GM18519 (cell line): ENCODE measurements around the gene ST8SIA6.
"Not testable (repeated sequence)": the region's sequence is repeated elsewhere in the genome, so short reads cannot be mapped to it uniquely, and the experiment has no call there.

Experiments used
- ATAC-seq: cut with Tn5 transposase; IDR thresholded peaks from one replicate; pipeline ENCODE4 v1.9.1; 2021; ENCODE audit warnings: mild to moderate bottlenecking, moderate library complexity; ENCODE audit not compliant: unreplicated experiment, low FRiP score

ST8SIA6 gene

DNA sequence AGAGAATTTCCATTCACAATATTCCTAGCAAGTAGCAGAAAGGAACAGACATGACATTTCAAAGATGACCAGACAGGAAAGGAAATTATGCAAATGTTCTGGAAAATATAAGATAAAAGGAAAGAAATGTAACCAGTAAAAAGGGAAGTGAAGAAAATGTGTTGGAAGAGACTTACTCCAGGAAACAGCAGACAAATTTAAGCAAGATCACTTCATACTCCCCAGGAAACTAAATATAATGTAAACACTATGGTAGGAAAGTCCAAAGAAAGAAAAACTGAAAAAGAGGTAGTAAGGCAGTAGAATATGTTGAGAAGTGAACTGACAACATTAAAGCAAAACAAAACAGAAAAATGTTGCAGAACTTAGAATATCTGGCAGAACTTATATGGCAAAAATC, 6.4 kb upstream of the ST8SIA6 start:
- no peak for ATAC-seq

DNA sequence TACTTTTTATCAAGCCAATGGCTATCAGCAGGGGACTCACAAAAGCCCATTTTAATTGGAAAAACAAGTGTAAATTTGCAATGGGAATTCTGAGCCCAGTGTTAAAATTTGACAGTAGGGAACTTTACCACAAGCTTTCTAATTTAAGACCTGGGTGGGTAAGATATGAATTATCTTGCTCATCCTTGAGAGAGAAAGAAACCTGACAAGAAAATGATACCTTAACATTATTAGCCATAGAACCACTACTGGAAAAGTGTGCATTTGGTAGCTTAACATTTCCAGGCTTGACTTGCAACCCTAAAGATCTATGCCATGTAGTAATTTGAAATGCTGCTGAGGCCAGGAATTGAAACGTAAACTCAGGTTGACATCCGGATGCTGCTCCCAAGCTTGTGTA, 2.7 kb upstream of the ST8SIA6 start:
- ATAC-seq, result no peak

GRCh38 chr10:17456032-17456548, 1.7 kb upstream of the ST8SIA6 start:
- no peak for ATAC-seq

DNA sequence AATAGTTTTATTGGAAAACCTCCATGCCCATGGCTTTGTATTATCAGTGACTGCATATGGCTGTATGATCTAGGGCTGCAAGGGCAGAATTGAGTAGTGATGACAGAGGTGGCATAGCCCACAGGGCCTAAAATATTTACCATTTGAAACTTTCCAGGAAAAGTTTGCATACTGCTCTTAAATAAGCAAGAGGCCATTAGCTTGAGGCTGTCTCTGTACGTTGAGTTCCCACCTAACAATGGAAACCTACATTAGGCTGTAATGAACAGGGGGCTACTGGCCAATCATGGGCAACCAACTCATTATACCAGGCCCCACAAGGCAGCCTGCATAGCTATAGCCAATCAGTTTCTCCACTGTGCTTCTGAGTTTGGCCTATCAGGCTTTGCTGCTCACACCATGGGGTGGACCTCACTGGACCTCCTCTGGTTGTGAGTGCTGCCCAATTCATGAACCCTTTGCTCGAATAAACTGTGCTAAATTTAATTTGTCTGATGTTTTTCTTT, 673 bp upstream of the ST8SIA6 start:
- ATAC-seq, result no peak

GRCh38 chr10:17453373-17454091, 863 bp downstream of the ST8SIA6 start:
- peak; percentile 13 for ATAC-seq

DNA sequence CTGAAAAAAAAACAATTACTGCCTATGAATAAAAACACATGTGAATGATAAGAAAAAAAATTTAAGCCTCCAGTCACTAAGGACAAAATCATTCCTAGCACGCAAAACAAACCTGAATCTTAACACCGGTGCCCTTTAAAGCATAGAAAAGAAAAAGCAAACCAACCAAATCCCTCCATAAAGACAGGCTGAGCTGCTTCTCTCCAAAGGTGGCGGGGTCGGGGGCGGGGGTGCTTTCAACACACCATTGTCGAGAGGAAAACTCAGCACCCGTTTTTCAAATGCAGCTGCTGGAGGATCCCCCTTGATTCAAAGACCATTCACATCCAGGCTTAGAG, 1.4 kb downstream of the ST8SIA6 start:
- ATAC-seq, result no peak

DNA sequence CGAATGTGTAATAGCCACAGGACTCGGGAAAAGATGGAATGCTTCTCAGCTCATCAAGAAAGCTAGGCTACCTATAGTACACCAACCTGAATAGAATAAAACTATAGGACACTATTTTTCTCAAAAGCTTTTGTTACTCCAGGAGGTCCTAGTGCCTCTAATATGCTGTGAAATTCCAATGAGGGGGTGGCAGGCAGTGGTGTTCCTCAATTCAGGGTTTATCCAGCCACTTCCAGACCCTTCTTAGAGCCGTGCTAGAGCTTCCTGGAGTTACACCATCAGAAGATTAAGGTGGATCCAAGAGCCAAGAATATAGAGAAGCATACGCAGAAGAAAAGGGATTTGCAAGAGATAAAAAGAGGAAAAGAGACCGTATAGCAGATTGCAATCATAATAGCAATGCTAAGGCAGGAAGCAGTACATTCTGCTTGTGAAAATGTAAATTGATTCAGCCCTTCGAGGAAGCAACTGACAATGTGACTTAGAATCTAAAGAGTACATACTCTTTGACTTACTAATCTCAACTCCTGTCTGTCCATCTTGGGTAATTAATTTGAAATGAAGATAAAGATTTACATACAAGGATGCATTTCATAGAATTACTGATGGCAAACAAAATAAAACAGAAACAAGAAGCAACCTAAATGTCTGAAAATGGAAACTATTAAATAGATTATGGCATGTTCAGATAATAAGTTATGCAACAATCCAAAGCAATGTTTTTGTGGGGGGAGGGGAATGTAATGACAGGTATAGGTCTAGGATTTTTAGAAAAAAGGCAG, 2.1 kb downstream of the ST8SIA6 start:
- no peak for ATAC-seq

DNA sequence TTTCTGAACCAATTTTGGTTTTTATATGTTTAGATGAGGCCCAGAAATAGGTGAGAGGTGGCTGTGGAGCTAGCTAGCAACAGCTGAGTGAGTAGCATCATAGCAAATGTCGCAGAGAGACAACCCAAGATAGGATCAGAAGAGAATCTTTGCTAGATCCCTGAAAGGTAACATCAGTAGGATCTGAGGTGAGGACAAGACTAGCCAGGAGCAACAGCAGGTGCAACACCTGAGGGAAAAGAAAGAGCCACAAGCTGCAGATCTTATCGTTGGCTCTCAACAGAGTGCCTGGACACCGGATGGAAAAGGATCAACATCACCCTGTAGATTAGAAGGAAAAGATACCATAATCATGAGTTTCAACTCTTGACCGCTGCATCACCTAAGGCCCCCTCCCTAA, 4.4 kb downstream of the ST8SIA6 start:
- no peak for ATAC-seq

GRCh38 chr10:17445400-17445998, 8.9 kb downstream of the ST8SIA6 start:
- ATAC-seq, result no peak

DNA sequence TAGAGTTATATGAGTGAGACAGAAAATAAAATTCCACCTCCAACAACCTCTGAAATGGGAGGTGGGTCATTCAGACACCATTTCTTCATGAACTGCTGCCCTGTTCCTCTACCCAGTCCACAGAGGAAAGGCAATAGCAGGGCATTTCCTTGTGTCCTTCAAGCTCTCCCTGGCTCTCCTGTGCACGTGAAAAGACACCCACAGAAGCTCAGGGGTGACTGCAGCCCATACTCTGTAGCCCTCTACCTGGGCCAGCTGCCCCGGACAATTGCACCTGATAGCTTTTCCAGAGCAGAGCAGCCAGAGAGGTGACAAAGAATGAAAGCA, 10.0 kb downstream of the ST8SIA6 start:
- ATAC-seq, result no peak

DNA sequence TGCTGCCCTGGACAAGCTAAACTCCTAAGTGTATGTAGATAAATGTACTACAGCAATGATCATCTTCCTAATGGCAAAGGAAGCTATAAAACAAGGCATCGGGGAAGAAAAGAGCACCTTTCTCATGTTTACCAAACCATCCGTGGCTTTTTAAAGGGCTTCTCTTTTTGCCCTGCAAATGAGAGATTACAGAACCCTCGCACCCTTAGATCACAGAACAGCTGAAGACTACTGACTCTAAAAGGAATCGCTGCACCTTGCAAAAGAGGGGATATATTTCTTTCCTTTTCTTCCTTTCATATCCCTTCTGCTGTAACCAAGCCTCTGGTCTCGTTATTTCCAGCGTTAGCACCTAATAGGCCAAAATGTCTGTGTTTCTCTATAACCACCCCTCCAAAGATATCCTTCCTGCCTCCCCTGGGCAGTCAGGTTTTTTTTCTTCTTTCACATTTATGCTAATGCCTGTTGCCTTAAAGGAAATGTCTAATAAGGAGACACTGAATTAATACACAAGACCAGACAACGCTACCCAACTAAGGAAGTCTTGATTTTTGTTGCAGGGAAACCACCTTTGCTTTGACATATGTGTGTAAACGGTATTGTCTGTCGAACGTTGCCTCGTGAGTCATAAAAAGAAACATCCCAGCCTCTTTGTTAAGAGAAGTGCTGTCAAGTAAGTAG, 10.5 kb downstream of the ST8SIA6 start:
- ATAC-seq, result peak; percentile 98

GRCh38 chr10:17438583-17438982, 15.8 kb downstream of the ST8SIA6 start:
- no peak for ATAC-seq

DNA sequence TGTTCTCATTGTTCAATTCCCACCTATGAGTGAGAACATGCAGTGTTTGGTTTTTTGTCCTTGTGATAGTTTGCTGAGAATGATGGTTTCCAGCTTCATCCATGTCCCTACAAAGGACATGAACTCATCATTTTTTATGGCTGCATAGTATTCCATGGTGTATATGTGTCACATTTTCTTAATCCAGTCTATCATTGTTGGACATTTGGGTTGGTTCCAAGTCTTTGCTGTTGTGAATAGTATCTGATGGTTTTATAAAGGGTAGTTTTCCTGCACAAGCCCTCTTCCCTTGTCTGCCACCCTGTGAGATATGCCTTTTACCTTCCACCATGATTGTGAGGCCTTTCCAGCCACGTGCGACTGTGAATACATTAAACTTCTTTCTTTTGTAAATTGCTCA, 17.8 kb downstream of the ST8SIA6 start:
- ATAC-seq, result not testable (repeated sequence)

DNA sequence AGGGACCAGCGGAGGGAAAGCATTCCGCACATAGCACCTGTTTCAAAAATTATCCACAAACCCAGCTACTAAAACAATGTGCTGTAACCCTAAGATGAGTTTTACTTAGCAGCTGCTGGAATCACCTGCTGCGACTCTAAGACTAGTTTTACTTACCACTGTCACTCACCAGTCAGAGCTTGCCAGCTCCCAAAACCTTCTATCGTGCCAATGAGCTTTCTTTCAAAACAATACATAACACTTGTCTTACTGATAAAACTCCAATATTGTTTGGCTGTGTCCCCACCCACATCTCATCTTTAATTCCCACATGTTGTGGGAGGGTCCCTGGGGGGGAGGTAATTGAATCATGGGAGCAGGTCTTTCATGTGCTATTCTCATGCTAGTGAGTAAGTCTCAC, 18.4 kb downstream of the ST8SIA6 start:
- no peak for ATAC-seq

GRCh38 chr10:17435187-17435586, 19.2 kb downstream of the ST8SIA6 start:
- no peak for ATAC-seq

- ATAC-seq, result no peak
Measured at GRCh38 chr10:17432723-17433122, 21.7 kb downstream of the ST8SIA6 start.

DNA sequence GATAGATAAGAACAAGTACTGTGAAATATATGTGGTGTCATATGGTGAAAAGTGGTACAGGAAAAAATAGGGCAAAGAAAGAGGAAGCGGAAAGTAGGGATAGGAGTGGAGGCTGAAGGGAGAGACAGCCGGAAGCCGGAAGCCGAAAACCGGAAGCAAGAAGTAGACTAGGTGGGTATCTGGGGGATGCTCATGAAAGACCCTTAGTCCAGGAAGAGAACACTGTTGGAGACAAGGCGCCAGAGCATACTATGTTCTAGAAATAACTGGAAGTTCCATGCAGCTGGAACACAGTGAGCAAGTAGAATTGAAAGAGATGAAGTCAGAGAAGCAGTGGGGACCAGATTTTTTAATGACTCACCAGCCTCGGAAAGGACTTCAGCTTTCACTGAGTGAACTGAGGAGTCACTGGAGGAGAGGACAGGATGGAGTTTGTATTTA, 22.5 kb downstream of the ST8SIA6 start:
- no peak for ATAC-seq

DNA sequence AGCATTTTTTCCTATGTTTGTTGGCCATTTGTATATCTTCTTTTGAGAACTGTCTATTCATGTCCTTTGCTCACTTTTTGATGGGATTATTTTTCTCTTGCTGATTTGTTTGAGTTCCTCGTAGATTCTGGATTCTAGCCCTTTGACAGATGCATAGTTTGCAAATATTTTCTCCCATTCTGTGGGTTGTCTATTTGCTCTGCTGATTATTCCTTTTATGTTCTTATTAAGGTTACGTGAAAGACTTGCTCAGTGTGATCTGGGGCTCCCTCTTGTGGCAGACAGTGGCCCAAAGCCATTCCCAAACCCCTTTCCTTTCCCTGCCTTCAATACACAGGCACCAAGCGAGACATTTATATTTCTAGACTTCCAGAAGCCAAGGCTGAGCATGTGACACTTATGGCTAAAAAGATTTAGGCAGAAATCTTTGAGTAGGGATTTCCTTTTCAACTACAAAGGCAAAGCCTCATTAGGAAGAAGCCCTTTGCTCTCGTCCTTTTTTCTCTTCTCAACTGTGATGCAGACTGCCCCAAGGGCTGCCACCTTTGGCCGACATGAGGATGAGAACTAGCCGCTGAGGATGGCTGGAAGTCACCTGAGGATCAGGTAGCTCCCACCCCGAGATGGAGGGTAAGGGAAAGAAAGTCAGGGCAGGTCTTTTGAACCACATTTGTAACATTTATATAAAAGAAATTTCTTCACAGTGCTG, 23.6 kb downstream of the ST8SIA6 start:
- no peak for ATAC-seq

DNA sequence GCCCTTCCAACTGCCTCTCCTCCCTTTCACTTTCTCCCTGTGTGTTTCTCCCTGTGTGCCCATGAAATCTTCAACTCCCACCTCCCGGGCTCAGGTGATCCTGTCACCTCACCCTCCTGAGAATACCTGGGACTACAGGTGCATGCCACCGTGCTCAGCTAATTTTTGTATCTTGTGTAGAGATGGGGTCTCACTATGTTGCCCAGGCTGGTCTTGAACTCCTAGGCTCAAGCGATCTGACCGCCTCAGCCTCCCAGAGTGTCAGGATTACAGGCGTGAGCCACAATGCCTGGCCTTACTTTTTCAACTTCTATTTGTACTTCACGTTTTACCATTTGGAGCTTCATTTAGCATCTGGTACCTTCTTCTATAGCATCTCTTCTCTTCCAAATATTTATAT, 24.9 kb downstream of the ST8SIA6 start:
- ATAC-seq, result no peak

- no peak for ATAC-seq
Measured at GRCh38 chr10:17428351-17429097, 25.9 kb downstream of the ST8SIA6 start.
